HG02840 (cell line): ENCODE results near the gene CACNA2D2.
A peak's percentile ranks its signal among the peaks of the same experiment; 100 is the strongest.

Experiments
- ATAC-seq: cut with Tn5 transposase; IDR thresholded peaks from one replicate; pipeline ENCODE4 v1.9.1; 2021; ENCODE audit warnings: mild to moderate bottlenecking, moderate library complexity, moderate number of reproducible peaks; ENCODE audit not compliant: unreplicated experiment, low FRiP score

Gene CACNA2D2

DNA sequence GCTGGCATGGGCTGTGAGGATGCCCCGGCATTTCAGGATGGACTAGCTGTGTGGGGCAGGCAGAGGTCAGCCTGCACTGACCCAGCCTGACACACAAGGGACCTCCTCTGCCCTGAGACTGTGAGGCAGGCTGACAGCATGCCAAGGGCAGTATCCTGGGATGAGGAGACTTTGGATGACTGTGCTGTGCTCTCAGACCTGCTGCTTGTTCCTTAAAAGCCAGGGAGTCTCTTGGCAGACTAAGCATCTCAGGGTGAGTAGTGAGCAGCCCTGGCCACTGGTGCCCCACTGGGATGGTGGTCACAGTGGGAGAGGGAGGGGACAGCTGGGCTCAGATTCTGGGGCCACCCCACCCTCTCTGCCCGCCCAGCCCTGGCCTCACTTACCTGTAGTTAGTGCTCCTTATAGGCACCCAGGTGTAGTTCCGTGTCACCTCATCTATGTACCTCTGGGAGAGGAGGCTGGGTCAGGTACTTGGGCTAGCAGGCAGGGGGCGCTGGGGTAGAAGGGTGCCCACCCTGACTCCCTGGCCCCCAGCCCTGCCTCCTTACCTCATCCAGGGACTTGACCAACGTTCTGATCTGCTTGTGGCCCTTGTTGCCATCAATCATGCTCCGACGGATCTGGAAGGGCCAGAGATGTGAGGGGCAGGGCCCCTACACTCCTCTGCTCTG lies 128.0 kb downstream of the CACNA2D2 start:
- ATAC-seq, result no peak

DNA sequence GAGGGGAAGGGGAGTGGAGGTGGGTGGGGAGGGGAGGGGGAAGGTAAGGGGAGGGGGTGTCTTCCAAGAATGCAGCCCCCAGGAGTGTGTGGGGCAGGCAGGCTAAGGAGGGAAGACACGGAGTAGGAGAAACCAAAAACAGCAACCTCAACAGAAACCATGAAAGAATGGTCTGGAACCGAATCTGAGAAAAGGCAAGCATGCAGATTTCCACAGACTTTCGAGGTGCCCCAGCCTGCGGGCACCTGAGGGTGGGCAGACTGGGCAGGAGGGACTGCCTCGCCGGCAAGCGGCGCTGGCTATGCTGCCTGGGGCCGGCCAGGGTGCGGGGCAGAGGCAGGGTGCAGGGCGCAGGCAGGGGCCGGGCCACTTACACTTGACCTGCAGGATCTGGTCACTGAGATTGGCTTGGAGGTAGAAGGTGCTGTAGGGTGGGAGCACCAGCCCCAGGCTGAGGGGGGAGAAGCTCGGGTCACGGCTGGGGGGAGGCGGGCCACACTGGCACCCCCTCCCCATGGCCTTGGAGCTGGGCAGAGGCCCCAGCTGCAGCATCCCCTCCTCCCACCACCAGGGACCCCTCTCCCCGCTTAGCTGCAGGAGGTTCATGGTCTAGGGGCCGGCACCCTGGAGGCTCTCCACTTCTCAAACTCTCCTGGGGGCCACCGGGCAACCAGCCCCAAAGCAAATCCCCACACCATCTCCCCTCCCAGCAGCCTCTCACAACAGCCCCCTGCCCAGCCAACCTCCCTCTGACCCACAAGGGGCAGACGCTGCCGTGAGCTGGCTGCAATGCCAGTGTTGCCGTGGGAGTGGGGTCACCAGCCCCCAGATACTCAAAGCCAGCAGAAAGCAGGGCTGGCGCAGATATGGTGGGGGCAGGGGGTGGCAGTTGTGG lies 128.8 kb downstream of the CACNA2D2 start:
- no peak for ATAC-seq

DNA sequence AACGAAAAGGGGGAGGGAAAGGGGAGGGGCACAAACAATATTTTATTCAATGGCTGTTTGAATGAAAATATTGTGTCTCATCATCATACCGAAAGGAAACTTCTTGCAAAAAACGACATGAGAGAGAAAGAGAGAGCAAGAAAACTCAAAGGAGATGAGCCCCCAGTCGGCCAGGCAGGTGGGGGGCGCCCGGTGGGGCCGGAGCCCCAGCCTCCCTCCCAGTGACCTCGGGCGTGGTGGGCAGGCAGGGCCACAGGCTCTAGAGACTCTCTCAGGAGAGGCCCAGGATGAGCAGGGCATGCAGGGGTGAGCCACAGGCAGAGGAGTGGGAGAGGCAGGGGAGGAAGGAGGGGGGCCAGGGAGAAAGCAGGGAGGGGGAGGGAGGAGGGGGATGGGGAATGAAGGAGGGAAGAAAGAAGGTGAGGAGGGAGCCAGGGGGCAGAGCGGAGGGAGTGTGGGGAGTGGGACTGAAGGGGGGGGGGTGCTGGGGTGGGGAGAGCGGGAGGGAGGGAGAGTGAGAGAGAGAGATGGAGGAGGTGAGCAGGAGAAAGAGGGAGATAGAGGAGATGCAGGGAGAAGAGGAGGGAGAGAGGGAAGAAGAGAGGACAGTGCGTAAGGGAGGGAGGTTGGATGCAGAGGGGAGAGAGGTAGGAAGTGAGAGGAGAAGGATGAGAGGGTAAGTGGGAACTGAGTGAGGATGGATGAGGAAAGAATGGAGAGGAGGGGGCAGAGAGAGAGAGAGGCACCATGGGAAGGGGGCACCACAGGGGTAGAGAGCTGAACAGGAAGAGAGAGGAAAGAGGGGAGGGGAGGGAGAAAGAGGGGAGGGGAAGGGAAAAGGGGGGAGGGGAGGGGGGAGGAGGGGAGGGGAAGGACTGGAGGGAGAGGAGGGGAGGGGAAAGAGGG lies 130.0 kb downstream of the CACNA2D2 start:
- ATAC-seq, result no peak

DNA sequence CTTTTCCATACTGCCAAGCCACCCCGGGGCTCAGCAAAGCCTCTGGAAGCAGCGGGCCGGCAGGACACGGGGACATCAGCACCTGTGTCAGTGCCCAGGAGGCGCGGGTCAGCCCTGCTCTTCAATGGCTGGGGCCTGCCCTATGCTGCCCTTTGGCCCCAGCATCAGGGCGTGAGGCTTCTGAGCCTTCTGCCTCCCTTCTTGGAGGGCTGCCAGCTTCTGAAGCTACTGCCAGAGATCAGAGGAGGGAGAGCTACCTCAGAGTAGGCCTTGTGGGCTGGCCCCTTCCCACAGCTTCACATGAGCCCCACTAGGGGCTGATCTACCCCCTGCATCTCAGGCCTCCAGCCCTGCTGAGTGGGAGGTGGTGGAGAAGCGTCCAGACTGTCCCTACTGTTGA lies 131.1 kb downstream of the CACNA2D2 start:
- ATAC-seq, result no peak

DNA sequence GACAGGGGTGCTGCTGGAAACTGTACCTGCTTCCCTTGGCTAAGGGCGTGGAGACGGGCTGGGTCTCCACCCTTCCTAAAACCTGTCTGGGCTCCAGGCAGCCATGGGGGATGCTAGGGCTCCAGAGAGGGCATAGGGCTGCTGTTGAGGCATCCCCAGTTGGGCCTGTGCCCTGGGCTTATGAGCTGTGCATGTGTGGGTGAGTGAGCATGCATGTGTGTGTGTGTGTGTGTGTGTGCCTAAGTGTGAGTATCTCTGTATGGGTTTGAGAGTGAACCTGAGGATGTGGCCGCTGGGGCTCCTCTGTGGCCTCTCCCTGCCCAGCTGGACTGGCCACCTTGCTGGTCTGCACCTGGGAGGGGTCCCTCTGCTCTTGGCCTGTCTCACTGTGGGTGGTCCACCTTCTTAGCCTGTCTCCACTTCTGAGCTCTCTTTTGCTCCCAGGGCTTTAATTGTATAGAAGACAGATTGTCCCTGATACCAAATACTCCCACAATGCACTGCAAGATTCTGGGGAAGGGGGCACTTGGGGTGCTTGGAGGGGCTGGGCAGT lies 132.2 kb downstream of the CACNA2D2 start:
- no peak for ATAC-seq

DNA sequence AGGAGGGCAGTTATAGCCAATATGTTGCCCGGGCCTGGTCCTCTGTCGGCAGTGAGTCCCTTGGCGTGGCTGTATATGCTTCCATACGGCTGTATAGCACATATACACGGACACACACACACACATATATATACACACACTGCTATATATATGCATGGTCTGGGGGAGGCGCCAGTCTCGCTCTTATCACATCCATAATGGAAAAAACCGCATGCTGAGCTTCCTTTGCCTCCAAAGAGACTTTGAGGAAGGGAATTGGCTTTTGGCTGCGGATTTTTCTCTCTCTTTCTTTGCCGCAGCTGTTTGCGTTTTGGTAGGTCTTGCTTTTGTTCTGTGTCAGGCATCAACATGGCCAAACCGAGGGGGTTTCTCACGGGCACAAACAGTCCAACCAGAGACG lies 132.8 kb downstream of the CACNA2D2 start:
- ATAC-seq, result no peak

DNA sequence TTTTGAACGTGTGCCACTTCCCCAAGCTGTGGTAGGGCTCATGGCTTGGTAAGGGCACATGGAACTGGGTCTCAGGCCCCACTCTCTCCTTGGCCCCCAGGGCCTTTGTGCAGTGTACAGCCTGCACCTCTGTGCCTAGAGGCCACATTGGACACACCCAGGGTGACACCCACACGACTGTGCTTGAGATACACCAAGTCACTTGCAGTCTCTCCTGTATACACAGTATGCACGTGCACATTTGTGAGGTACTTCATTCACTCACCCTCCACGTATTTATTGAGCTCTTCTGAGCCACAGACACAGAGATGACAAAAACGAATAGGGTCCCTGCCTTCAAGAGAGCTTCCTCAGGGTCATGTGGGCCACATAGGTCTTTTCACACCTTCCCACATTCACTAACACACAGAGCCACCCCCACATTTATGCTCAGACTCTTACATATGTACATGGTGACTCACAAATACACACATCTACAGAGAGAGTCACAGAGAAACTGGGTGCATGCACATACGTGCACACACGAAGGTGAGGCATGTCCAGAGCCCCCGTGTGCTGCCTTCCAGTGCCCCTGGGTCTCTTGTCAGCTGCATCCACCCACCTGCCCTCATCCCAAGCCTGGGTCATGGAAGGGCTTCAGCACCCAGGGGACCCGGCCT lies 134.3 kb downstream of the CACNA2D2 start:
- no peak for ATAC-seq

DNA sequence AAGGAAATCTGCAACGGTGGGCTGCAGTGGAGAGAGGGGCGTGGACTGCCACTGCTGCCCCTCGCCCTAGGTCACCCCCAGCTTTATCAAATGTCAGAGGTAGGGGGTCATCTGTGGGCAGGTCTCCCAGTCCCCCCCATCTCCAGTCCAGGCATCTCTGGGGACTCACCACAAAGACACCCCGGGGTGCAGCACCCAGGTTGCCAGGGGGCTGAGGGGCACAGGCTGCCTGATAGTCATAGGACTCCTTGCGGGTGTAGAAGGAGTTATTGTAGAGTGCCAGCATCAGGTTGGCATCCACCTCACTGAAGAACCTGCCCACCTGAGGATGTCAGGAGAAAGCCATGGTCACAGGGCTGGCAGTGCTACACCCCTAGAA lies 137.6 kb downstream of the CACNA2D2 start:
- no peak for ATAC-seq

DNA sequence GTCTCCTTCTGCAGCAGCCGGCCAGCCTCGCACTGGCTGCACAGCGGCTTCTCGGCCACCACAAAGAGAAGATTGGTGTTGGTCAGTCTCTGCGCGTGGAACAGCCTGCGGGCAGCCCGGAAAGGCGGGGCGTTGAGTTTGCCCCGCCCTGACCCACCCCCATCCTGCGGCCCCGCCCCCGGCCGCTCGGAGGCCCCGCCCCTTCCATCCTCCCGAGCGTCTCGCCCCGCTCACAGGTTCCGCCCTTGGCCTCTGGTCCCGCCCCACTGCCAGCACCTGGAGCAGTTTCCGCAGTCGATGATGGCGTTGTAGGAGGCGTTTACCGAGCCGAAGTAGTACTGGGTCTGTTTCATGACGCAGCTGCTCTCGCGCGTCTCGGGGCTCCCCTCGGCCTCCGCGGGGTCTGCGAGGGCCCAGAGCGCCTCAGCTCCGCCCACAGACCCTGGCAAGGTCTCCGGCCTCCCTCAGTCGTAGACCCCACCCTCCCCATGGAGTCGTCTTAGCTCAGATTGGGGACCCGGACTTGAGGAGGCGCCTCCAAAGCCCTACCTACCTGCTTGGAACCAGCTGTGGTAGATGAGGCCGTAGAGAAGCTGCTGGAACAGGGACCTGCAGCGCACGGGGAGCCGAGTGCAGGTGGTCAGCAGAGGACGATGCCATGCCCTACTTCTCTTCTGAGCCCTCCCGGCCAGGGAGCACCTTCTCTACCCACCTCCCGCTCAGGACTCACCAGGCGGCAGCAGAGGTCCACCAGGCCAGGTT lies 138.2 kb downstream of the CACNA2D2 start:
- peak; percentile 79 for ATAC-seq

DNA sequence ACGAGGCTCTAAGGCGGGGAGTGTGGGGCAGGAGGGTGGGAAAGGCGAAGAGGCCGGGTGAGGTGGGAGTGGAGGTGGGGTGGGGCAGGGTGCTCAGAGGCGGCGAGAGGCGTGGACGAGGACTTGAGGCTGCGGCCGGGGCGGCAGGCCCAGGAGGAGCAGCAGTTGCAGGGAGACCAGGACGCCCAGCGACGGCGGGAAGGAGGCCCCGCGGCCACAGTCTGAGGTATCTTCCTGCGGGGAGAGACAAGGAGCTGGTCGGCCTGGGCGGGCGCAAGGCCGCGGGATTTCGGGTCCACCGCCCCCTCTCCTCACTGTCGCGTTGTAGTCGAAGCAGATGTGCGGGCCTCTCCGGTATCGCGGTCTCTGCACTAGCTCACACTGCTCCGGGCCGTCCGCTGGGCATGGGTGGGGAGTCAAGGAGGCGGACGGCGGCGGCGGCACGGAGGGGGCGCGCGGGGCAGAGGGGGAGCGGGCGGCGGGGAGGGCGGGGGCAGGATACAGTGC lies 138.8 kb downstream of the CACNA2D2 start:
- no peak for ATAC-seq

DNA sequence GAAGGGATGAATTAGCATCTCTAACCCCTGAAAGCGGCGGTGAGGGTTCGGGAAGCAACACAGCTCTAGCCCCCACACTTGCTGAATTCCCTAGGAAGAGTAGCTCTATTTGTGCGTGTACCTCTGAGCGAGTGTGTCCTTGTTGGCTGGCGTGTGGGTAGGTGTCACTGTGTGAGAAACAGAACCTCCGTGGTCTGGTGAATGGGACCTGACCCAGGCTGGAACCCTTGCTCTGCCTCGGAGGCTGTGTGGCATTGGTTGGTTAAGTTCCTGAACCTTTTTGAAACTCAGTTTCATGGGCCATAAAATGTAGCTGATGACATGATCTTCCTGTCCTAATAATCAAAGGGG lies 143.7 kb downstream of the CACNA2D2 start:
- no peak for ATAC-seq

DNA sequence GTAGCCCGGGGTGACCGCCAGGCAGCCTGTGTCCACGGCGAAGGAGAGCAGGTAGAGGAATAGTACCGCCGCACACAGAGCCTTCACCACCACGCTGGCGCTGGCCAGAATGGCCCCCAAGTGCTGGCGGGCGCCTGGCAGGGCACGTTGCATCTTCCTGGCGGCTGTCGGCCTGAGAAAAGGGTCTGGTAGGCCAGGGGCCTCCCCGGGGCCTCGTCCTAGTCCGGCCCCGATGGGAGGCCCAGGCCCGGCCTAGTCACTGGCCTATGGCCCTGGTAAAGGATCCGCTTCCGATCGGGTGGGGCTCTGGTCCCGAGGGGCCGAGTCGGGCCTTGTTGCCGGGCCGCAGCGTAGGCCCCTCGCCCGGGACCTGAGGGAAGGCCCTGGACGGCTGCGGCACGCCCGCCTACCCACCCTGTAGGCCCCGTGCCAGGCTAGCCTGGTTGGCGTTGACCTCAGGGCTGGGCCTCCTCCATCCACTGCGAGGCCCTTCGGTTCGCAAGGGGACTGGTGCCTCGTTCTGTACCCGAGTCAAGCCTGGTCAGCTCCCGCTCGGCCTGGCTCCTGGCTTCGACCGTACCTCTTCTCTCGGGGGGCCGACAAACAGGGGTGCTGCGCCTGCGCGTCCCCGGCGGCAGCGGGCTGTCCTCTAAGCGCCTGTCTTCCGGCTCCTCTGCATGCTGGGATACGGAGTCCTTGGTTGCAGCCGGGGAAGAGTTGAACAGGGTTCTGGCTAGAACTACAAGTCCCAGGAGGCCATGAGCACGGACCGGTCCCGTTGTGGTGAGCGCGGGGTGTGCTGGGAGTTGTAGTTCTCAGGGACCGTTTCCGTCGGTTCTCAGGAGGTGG lies 144.3 kb downstream of the CACNA2D2 start, which contains the start of gene TMEM115:
TMEM115 (minus strand) TSS at position 611 of the 849 bp plus-strand sequence; CDS start at position 153, 458 bp downstream.
- peak; percentile 98 for ATAC-seq

DNA sequence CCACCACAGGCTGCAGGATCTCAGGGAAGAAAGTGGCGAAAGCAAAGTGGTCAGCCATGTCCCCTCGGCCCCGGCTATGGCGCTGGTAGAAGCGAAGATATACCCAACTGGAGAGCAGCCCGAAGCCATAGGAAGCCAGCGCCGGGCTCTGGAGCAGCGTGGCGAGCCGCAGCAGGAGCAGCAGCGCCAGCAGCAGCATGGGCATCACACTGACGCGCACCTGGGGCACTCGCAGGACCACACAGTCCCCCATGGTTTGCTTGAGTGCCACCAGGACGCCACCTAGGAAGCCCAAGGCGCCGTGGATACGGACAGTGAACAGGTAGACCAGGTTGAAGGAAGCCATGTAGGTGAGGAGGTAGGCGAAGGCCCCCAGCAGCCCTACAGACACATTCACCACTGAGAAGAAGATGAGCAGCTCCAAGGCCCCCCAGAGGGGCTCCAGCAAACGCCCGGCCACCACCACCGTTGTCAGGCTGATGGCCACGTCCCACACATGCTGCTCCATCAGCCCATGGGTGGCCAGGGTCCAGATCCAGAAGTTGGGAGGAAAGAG lies 145.0 kb downstream of the CACNA2D2 start:
- no peak for ATAC-seq

DNA sequence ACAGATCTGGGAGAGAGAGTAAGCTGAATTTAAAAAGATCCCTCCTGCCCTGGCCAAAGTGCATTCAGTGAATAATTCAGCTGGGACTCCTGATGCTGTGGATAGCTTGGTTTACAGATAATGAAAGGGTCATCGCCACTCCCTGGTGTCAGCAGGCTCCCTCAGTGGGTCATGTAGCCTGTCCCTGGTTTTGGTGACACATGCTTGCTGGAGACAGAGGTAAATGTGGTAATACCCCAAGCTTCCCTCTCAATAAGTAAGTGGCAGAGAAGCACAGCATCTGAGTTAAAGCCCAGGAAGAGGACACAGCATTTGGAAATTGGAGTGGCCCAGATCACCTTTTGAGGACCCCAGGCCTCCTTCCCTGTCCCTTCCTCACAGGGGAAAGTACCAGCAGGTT lies 146.0 kb downstream of the CACNA2D2 start:
- ATAC-seq, result no peak

DNA sequence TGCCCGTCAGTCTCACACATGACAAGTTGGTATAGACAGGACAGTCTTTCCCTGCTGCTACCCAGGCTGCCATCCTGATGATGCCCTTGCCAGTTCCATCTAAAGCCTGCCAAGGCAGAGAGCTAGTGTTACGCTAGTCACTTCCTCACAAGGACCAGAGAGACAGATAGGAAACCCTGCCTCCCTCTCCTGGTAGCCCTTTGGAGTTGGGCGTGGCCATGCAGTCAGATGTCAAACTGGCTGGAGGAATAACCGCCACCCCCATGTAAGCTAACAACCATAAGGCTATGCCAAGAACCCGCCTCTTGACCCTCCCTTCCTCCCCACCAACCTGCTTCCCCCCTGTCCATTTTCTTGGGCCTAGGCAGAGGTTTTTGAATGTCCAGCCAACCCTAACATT lies 146.9 kb downstream of the CACNA2D2 start:
- ATAC-seq, result no peak

DNA sequence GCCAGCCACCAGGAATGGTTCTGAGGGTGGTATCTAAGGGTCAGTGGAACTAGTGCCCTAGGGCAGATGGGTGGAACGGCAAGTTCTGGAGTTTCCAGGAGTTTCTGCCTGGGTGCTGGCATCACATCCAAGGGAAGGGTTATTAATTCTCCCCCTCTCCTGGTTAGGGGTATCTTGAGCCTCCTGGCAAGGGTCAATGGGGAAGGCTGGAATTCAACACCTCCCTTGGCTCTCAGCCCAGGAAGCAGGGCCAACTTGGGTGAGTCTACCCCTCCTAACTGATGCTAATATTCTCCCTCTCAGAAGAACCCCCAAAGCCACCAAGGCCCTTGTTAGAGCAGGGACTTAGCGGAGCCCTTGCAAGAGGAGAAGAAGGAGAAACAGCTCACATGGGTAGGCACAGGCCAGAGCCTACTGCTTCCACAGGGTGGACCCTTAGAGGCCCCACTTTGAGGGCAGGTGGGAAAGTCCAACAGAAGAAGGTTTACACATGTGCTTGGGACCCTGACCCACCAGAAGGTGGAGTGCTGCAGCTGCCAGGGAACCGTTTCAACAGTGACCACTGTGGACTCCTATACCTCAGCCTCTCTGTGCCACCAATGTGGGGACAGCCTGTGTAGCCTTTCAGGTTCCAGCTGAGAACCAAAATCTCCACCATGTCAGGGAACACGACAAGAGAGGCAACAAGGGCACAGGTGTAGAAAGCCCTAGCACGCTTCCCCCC lies 147.4 kb downstream of the CACNA2D2 start:
- ATAC-seq, result no peak

DNA sequence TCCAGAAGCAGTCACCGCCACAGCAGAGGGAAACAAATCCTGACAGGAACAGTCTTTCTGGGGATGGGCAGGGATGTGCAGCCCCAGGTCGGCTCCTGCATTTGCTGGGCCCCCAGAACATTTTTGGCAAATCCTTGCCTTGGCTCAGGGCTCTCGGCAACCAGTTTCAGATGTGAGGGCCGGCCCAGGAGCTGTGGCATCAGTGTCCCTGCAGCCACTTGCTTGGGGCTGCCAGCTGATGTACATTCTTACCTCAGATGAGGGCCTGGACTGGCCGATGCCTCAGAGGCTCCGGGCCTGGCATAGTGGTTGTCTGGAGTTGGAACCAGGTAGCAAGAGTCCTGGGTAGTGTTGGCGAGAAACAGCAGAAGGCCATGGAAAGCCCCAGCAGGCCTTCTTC lies 148.6 kb downstream of the CACNA2D2 start:
- no peak for ATAC-seq
